B cell (primary cell): ENCODE data around the gene ADCY7. TPM values are rescaled to one million over a fixed set of nuclear protein-coding genes. Genes with fewer than 3 reads are reported as not detected.

ENCODE experiments used
- ATAC-seq: fragments of 200-7000 bp; cut with Tn5 transposase; one replicate; pipeline ENCODE4 v1.10.0; 2021; ENCODE audit warnings: low read depth, mild to moderate bottlenecking, moderate number of reproducible peaks, moderate library complexity
- CTCF ChIA-PET: fragments of 350-600 bp; sonication (Branson Sonifier 250); formaldehyde crosslinking; loops from one replicate; lab custom pipeline; 2021; ENCODE audit warnings: antibody characterized with exemption, inconsistent platforms; lab: Charles Lee
- POLR2A ChIA-PET: fragments of 350-600 bp; sonication (Branson Sonifier 250); formaldehyde crosslinking; loops from one replicate; lab custom pipeline; 2021; ENCODE audit warnings: antibody characterized with exemption; lab: Charles Lee
- DNase-seq: peaks from one replicate; pipeline ENCODE4 v3.0.0; 2013
- H2AFZ ChIP-seq: 2 replicates; pipeline ENCODE4 v1.6.1; 2012; ENCODE audit warnings: mild to moderate bottlenecking, low read depth, low read length; ENCODE audit not compliant: insufficient read depth, poor library complexity, severe bottlenecking
- H3K27ac ChIP-seq, 2 donors: 1 replicate in 1 of 2; 2 replicates in 1 of 2; pipeline ENCODE4 v1.5.1; 2012 to 2013; ENCODE audit warnings: low read length in 2 of 2, mild to moderate bottlenecking in 2 of 2, moderate library complexity in 1 of 2
- H3K27me3 ChIP-seq, 4 experiments: fragments of 200-600 bp in 1 of 4; sonication (generic) in 1 of 4; replicated peaks in 1 of 4; 1 replicate in 2 of 4; 2 replicates in 2 of 4; pipeline versions ENCODE4 v1.6.1 to v1.7.0; 2013 to 2016; ENCODE audit warnings: low read length in 3 of 4, mild to moderate bottlenecking in 2 of 4, mixed read lengths in 1 of 4, moderate library complexity in 1 of 4; ENCODE audit not compliant: insufficient read depth in 4 of 4, control insufficient read depth in 3 of 4; ENCODE audit errors: control extremely low read depth in 1 of 4
- H3K36me3 ChIP-seq, 2 experiments: replicated peaks in 1 of 2; 1 replicate in 1 of 2; 2 replicates in 1 of 2; pipeline versions ENCODE4 v1.6.1 to v1.7.1; 2013; ENCODE audit warnings: low read length in 1 of 2; ENCODE audit not compliant: insufficient read depth in 2 of 2, control insufficient read depth in 1 of 2; ENCODE audit errors: control extremely low read depth in 1 of 2, extremely low read depth in 1 of 2
- H3K4me1 ChIP-seq, 2 donors: fragments of 200-600 bp in 1 of 2; sonication (generic) in 1 of 2; 1 replicate in 1 of 2; 2 replicates in 1 of 2; pipeline versions ENCODE4 v1.5.1 to v1.6.1; 2013 to 2017; ENCODE audit warnings: low read length in 2 of 2; ENCODE audit not compliant: control insufficient read depth in 2 of 2, insufficient read depth in 2 of 2
- H3K4me2 ChIP-seq: replicated peaks from 2 replicates; pipeline ENCODE3; 2012; ENCODE audit warnings: mild to moderate bottlenecking, low read depth, low read length; ENCODE audit not compliant: poor library complexity, severe bottlenecking
- H3K4me3 ChIP-seq, 5 experiments: fragments of 200-600 bp in 1 of 5; sonication (generic) in 1 of 5; 1 replicate in 3 of 5; 2 replicates in 2 of 5; pipeline versions ENCODE4 v1.5.1 to v1.7.0; 2011 to 2016; ENCODE audit warnings: low read length in 4 of 5, mild to moderate bottlenecking in 4 of 5, low read depth in 2 of 5, control low read depth in 1 of 5, moderate library complexity in 1 of 5; ENCODE audit not compliant: insufficient read depth in 1 of 5; ENCODE audit errors: control extremely low read depth in 1 of 5, extremely low read depth in 1 of 5
- H3K79me2 ChIP-seq: fragments of 200-600 bp; sonication (generic); one replicate; pipeline ENCODE4 v1.6.0; 2016; ENCODE audit warnings: low read length; ENCODE audit not compliant: control insufficient read depth, insufficient read depth
- H3K9ac ChIP-seq: fragments of 200-600 bp; sonication (generic); 2 replicates; pipeline ENCODE4 v1.6.1; 2017; ENCODE audit warnings: mild to moderate bottlenecking, low read length, moderate library complexity
- H3K9me3 ChIP-seq, 3 donors: one replicate each; pipeline versions ENCODE4 v1.6.1 to v1.7.1; 2013; ENCODE audit warnings: low read length in 2 of 3; ENCODE audit not compliant: control insufficient read depth in 2 of 3, insufficient read depth in 1 of 3; ENCODE audit errors: control extremely low read depth in 1 of 3
- H4K20me1 ChIP-seq: 2 replicates; pipeline ENCODE4 v1.6.0; 2012; ENCODE audit warnings: mild to moderate bottlenecking, low read length; ENCODE audit not compliant: insufficient read depth, control insufficient read depth, poor library complexity, severe bottlenecking
- H3K27ac Mint-ChIP-seq: one replicate; pipeline ENCODE4 v1.8.0; 2021; ENCODE audit warnings: mixed read lengths
- H3K27me3 Mint-ChIP-seq: one replicate; pipeline ENCODE4 v1.8.0; 2021; ENCODE audit warnings: mixed read lengths
- H3K4me1 Mint-ChIP-seq: one replicate; pipeline ENCODE4 v1.8.0; 2021; ENCODE audit warnings: mixed read lengths
- H3K4me3 Mint-ChIP-seq: one replicate; pipeline ENCODE4 v1.8.0; 2021; ENCODE audit warnings: mixed read lengths
- H3K9me3 Mint-ChIP-seq: one replicate; pipeline ENCODE4 v1.8.0; 2022; ENCODE audit warnings: mixed read lengths; ENCODE audit not compliant: insufficient read depth
- EZH2 ChIP-seq: IDR thresholded peaks from 2 replicates; pipeline ENCODE4 v1.6.1; 2012; ENCODE audit warnings: borderline replicate concordance, low read depth, mild to moderate bottlenecking, moderate library complexity, low read length; ENCODE audit not compliant: insufficient read depth, poor library complexity, severe bottlenecking
- WGBS: methylation state at CpG from one replicate; pipeline ENCODE4 v1.1.5; 2013; ENCODE audit warnings: missing lambda C conversion rate; ENCODE audit not compliant: insufficient coverage; 5-methylcytosine and 5-hydroxymethylcytosine counted together
- intact Hi-C: fragments of 100-400 bp; cut with micrococcal nuclease; formaldehyde crosslinking; loops from one replicate; pipeline ENCODE4 v1.10.0; 2022
- polyA plus RNA-seq: library from polyadenylated mRNA; depleted of rRNA; stranded (reverse); fragments of >200 nt; gene quantifications from 2 replicates; pipeline ENCODE4 v1.2.3, GENCODE V29; 2012
- total RNA-seq, 2 donors: library from RNA; stranded (reverse); fragments of 120-200 nt in 1 of 2; gene quantifications; 1 replicate in 1 of 2; 2 replicates in 1 of 2; pipeline versions ENCODE4 v1.2.3 to v1.2.4, GENCODE V29; 2013 to 2022
- TF ChIP-seq, protein P1 (sequence below): fragments of 200-600 bp; IDR thresholded peaks from one replicate; pipeline ENCODE4 v1.8.0; 2022; ENCODE audit warnings: antibody characterized with exemption, mild to moderate bottlenecking

The ADCY7 gene
- total and polyA plus RNA-seq, 2 donors (not counting 1 experiment from before 2014, with no cell fraction given): 78.4 to 207 TPM

DNA sequence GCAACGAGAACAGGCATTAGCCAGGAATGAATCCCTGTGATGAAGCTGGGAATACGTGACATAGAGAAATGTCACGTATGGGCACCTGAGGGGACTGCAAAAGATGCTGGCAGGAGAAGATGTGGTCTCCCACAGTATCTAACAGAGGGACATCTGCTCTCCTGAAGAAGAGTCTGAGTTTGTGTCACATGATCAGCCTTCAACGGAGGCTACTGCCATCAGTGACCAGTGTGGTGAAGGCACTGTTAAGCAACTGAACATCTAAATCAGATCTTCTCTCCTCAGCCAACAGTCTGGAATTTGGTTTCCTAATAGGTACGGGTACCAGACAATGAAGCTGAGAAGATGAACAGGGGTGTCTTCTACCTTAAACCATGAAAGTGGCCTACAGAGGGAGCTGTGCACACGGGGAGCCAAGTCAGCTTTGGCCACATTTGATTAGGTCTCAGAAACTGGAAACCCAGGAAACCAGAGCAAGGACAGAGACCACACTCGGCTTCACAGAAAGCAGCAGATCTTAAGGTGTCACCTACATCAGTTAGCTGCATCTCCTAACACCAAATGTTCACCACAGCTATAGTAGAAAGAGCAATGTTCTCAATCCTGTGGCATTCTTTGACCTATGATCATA, 60.6 kb downstream of the ADCY7 start:
- H3K27ac ChIP-seq: peak overlapping the region; percentile 38 to 63
- intact Hi-C loops: loop anchor here (1.0 kb wide), 4 partner anchors 28 to 338 kb away; partner anchors contain the start of gene BRD7
- H4K20me1 ChIP-seq: no peaks in the 10 kb centered on the region
- H2AFZ ChIP-seq: no peak overlapping the region
- Mint-ChIP-seq H3K27me3 (no peaks in the 10 kb centered on the region), H3K9me3 (no peaks in the 10 kb centered on the region), H3K4me1 (peaks cover 50% of the 10 kb centered on the region), H3K27ac (peak overlapping the region; percentile 74), H3K4me3 (peak overlapping the region; percentile 24)
- peaks cover 34% of the 10 kb centered on the region for H3K79me2 ChIP-seq
- no peak overlapping the region for H3K4me3 ChIP-seq
- no peaks in the 10 kb centered on the region for H3K27me3 ChIP-seq
- peak overlapping the region; percentile 9 for H3K9ac ChIP-seq
- peak; percentile 85 for ATAC-seq
- WGBS: 75% methylated on average over 4 of the region's 7 CpGs
- DNase-seq: peak; percentile 50
- ChIA-PET POLR2A (interaction anchor here (0.8 kb wide), 1 partner anchor 28 kb away, joined by 3 read pairs; no protein-coding TSS in a partner anchor), CTCF (interaction anchor here (0.6 to 14.6 kb wide), 41 partner anchors 11 to 479 kb away, joined by 3 to 329 read pairs (median 5); partner anchors contain the start of genes BRD7, CNEP1R1 and SNX20)
- TF ChIP-seq EZH2: no peak
- TF ChIP-seq, protein P1, sequence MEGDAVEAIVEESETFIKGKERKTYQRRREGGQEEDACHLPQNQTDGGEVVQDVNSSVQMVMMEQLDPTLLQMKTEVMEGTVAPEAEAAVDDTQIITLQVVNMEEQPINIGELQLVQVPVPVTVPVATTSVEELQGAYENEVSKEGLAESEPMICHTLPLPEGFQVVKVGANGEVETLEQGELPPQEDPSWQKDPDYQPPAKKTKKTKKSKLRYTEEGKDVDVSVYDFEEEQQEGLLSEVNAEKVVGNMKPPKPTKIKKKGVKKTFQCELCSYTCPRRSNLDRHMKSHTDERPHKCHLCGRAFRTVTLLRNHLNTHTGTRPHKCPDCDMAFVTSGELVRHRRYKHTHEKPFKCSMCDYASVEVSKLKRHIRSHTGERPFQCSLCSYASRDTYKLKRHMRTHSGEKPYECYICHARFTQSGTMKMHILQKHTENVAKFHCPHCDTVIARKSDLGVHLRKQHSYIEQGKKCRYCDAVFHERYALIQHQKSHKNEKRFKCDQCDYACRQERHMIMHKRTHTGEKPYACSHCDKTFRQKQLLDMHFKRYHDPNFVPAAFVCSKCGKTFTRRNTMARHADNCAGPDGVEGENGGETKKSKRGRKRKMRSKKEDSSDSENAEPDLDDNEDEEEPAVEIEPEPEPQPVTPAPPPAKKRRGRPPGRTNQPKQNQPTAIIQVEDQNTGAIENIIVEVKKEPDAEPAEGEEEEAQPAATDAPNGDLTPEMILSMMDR: peak; percentile 76
- no peaks in the 10 kb centered on the region for H3K9me3 ChIP-seq
- peak overlapping the region; percentile 21 for H3K4me2 ChIP-seq
- peaks cover 9 to 50% of the 10 kb centered on the region in 2 experiments for H3K36me3 ChIP-seq
- H3K4me1 ChIP-seq: peaks cover 0 to 31% of the 10 kb centered on the region in 2 donors
